GM21529 (cell line): ENCODE measurements around the gene LRP3.

ENCODE experiments used
- ATAC-seq: cut with Tn5 transposase; IDR thresholded peaks from one replicate; pipeline ENCODE4 v1.9.1; 2021; ENCODE audit not compliant: unreplicated experiment

Gene LRP3

DNA sequence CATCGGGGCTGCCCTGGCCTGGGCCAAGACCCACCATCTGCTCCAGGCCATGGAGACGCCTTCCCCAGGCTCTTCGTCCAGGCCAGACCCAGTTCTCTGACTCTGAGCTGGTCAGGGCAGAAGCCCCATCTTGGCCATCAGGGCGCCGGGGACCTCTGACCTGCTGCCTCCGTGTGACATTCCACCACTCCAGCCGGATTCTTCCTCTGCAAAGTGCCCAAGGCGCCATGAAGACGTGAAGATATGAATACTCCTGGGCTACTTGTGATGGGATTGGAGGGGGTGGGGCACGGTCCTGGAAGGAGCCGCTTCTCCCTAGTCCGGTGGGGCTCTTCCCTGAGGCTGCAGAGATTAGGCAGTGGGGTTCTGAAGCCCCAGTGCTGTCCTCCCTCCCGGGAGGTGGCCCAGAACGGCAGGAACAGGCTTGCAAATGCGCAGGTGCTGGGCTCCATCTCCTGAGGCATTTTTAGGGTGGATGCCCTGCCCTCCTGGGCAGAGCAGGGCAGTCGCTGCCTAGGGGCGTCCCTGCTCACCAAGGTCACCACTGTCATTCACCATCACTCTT lies 57.5 kb downstream of the LRP3 start:
- ATAC-seq: no peak

DNA sequence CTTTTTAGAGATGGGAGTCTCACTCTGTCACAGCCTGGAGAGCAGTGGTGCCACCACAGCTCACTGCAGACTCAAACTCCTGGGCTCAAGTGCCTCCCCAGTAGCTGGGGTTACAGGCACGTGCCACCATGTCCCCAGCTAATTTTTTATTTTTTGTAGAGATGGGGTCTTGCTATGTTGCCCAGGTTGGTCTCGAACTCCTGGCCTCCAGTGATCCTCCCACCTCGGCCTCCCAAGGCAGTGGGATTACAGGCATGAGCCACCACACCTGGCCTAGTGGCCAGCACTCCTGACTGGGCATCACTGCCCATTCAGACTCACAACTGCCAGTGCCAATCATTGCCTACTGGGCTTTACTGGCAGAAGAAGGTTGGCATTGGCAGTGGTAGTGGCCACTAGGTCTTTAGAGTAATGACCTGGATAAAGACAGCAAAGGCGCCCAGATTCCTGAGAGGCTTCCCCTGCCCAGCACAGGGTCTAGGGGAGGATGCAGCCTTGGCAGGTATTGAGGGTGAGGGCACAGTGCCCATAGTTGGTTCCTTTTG lies 58.4 kb downstream of the LRP3 start:
- ATAC-seq: no peak

DNA sequence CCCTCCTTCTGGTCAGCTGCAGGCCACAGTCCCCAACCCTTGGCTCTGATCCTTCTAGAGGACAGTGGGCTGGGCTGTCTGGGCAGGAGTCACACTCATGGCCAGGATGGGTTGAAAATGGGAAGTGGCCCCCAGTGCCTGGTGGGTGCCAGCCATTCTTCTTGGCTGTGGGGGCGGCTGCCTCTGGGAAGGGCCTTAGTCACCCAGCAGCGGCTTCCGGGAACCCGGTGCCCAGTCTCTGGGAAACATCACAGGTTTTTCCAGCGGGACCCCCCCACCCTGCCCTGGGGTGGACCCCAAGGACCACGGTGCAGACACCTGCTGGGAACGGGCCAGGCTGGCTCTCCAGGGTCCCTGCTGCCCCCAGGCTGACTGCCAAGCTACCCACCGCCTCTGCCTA lies 58.8 kb downstream of the LRP3 start:
- no peak for ATAC-seq

DNA sequence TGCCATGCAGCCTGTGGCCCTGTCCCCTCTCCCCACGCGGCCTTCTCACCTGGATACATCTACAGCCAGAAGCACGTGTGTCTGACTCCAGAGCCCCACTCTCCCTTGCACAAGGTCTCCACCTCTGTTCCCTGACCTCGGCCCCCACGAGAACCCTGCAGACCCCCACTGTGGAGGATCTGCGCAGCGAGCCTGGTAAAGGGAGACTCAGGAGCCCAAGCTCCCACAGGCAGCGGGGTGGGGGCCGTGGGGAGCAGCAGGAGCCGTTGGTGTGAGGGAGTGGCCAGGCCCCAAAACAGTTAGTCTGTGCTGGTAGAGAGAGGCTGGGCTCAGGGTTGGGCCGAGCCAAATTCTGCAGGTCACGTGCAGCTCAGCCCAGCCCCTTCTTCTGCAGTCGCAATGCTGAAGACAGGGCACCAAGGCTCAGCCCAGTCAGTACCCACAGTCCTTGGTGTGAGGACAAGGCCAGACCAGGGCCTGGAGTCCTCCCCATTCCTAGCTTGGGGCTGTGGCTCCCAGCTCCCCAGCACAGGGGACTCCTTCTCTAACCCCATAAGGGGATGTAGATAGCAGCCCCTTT lies 60.2 kb downstream of the LRP3 start:
- ATAC-seq: no peak

- ATAC-seq: no peak
Observed at GRCh38 chr19:33255781-33256180, 61.7 kb downstream of the LRP3 start.

GRCh38 chr19:33256261-33256660 lies 62.1 kb downstream of the LRP3 start:
- no peak for ATAC-seq

DNA sequence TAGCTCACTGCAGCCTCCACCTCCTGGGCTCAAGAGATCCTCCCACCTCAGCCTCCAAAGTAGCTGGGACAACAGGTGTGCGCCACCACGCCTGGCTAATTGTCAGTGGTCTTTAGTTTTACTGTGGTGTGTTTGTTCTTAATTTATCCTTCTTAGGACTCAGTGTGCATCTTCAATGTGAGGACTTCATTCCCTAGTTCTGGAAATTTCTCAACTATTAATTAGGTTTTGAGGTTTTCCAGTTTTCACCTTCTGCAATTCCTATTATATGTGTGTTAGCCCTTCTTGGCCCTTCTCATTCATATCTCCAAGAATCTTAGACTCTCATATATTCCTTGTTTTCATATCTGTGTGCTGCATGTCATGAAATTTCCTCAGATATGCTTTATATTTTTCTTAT lies 63.7 kb downstream of the LRP3 start:
- no peak for ATAC-seq
